H9 (cell line): ENCODE measurements around the gene FADS1. TPM values are rescaled to one million over a fixed set of nuclear protein-coding genes. Genes with fewer than 3 reads are reported as not detected.
A peak's percentile ranks its signal among the peaks of the same experiment; 100 is the strongest.

Experiments used
- DNase-seq: peaks from one replicate; pipeline ENCODE4 v3.0.0-alpha.2; 2017
- H2AFZ ChIP-seq: one replicate; pipeline ENCODE4 v1.6.1; 2013; ENCODE audit warnings: mild to moderate bottlenecking, low read length, control low read depth, moderate library complexity
- H2AK5ac ChIP-seq: 2 replicates; pipeline ENCODE4 v1.6.1; 2013; ENCODE audit warnings: low read length, control low read depth, mixed read lengths; ENCODE audit not compliant: insufficient read length
- H2BK120ac ChIP-seq: one replicate; pipeline ENCODE4 v1.6.1; 2013; ENCODE audit warnings: low read depth, mild to moderate bottlenecking, low read length, control low read depth, inconsistent platforms; ENCODE audit not compliant: poor library complexity, severe bottlenecking
- H2BK12ac ChIP-seq: 2 replicates; pipeline ENCODE4 v1.6.1; 2013; ENCODE audit warnings: low read length, control low read depth, mixed read lengths, low read depth; ENCODE audit not compliant: insufficient read length
- H2BK15ac ChIP-seq: 2 replicates; pipeline ENCODE4 v1.6.1; 2013; ENCODE audit warnings: low read depth, low read length, control low read depth
- H2BK20ac ChIP-seq: one replicate; pipeline ENCODE4 v1.6.1; 2013; ENCODE audit warnings: low read depth, mild to moderate bottlenecking, low read length, control low read depth, inconsistent platforms; ENCODE audit not compliant: poor library complexity, severe bottlenecking
- H2BK5ac ChIP-seq: 2 replicates; pipeline ENCODE4 v1.6.1; 2013; ENCODE audit warnings: low read length, control low read depth, mixed read lengths; ENCODE audit not compliant: insufficient read length
- H3K14ac ChIP-seq: 2 replicates; pipeline ENCODE4 v1.6.1; 2013; ENCODE audit warnings: low read length, control low read depth; ENCODE audit not compliant: insufficient read depth
- H3K18ac ChIP-seq: 2 replicates; pipeline ENCODE4 v1.6.1; 2013; ENCODE audit warnings: low read depth, mild to moderate bottlenecking, mixed read lengths, low read length, control low read depth; ENCODE audit not compliant: insufficient read length
- H3K23ac ChIP-seq: 2 replicates; pipeline ENCODE4 v1.6.1; 2013; ENCODE audit warnings: low read length, control low read depth, mixed read lengths, low read depth; ENCODE audit not compliant: insufficient read length
- H3K23me2 ChIP-seq: 2 replicates; pipeline ENCODE4 v1.6.1; 2013; ENCODE audit warnings: low read depth, mild to moderate bottlenecking, mixed read lengths, low read length, control low read depth; ENCODE audit not compliant: insufficient read length, poor library complexity, severe bottlenecking
- H3K27ac ChIP-seq: 2 replicates; pipeline ENCODE4 v1.5.1; 2013; ENCODE audit warnings: low read length, control low read depth, mixed read lengths, low read depth; ENCODE audit not compliant: insufficient read length
- H3K27me3 ChIP-seq: 2 replicates; pipeline ENCODE4 v1.6.1; 2013; ENCODE audit warnings: low read length, control low read depth, inconsistent platforms; ENCODE audit not compliant: insufficient read depth
- H3K4ac ChIP-seq: 2 replicates; pipeline ENCODE4 v1.6.1; 2013; ENCODE audit warnings: low read depth, mild to moderate bottlenecking, control low read depth, inconsistent platforms, low read length, moderate library complexity
- H3K4me1 ChIP-seq: 2 replicates; pipeline ENCODE4 v1.6.1; 2013; ENCODE audit warnings: low read length, control low read depth, inconsistent platforms; ENCODE audit not compliant: insufficient read depth
- H3K4me2 ChIP-seq: 2 replicates; pipeline ENCODE4 v1.6.1; 2013; ENCODE audit warnings: low read length, control low read depth, mixed read lengths; ENCODE audit not compliant: insufficient read length, insufficient read depth
- H3K56ac ChIP-seq: 2 replicates; pipeline ENCODE4 v1.6.1; 2013; ENCODE audit warnings: low read depth, mild to moderate bottlenecking, mixed read lengths, low read length, control low read depth; ENCODE audit not compliant: insufficient read length
- H3K79me1 ChIP-seq: 2 replicates; pipeline ENCODE4 v1.6.1; 2013; ENCODE audit warnings: low read depth, mild to moderate bottlenecking, moderate library complexity, low read length, control low read depth, inconsistent platforms; ENCODE audit not compliant: insufficient read depth, poor library complexity, severe bottlenecking
- H3K79me2 ChIP-seq: 2 replicates; pipeline ENCODE4 v1.6.1; 2013; ENCODE audit warnings: low read length, control low read depth, inconsistent platforms; ENCODE audit not compliant: insufficient read depth
- H3K9ac ChIP-seq: 2 replicates; pipeline ENCODE4 v1.6.1; 2013; ENCODE audit warnings: low read length, control low read depth, mixed read lengths; ENCODE audit not compliant: insufficient read length; ENCODE audit errors: extremely low read depth
- H3K9me3 ChIP-seq: one replicate; pipeline ENCODE4 v1.6.1; 2013; ENCODE audit warnings: low read depth, low read length, inconsistent platforms; ENCODE audit not compliant: control insufficient read depth
- H3T11ph ChIP-seq: one replicate; pipeline ENCODE4 v1.6.1; 2013; ENCODE audit warnings: mild to moderate bottlenecking, low read length, control low read depth, inconsistent platforms
- H4K20me1 ChIP-seq: one replicate; pipeline ENCODE4 v1.6.1; 2013; ENCODE audit not compliant: control insufficient read depth, insufficient read length, insufficient read depth
- H4K5ac ChIP-seq: 2 replicates; pipeline ENCODE4 v1.6.1; 2013; ENCODE audit warnings: low read depth, mild to moderate bottlenecking, mixed read lengths, low read length, control low read depth; ENCODE audit not compliant: insufficient read length
- H4K8ac ChIP-seq: replicated peaks from 2 replicates; pipeline ENCODE4 v1.6.1; 2013; ENCODE audit warnings: low read length, control low read depth, mixed read lengths, low read depth; ENCODE audit not compliant: insufficient read length
- H4K91ac ChIP-seq: 2 replicates; pipeline ENCODE4 v1.6.1; 2013; ENCODE audit warnings: low read depth, mild to moderate bottlenecking, moderate library complexity, mixed read lengths, low read length, control low read depth; ENCODE audit not compliant: insufficient read length
- H3K27ac Mint-ChIP-seq, 3 experiments: 2 replicates in 2 of 3; 3 replicates in 1 of 3; pipeline ENCODE4 v1.8.0; 2020 to 2021; ENCODE audit warnings: mixed read lengths in 3 of 3, mild to moderate bottlenecking in 1 of 3, moderate library complexity in 1 of 3
- H3K27me3 Mint-ChIP-seq: 2 replicates; pipeline ENCODE4 v1.8.0; 2021; ENCODE audit warnings: low read depth, mild to moderate bottlenecking, moderate library complexity, mixed read lengths
- H3K36me3 Mint-ChIP-seq, 3 experiments: 2 replicates in 2 of 3; 3 replicates in 1 of 3; pipeline ENCODE4 v1.8.0; 2020 to 2021; ENCODE audit warnings: low read depth in 3 of 3, mixed read lengths in 3 of 3; ENCODE audit not compliant: insufficient read depth in 1 of 3
- H3K4me1 Mint-ChIP-seq, 2 experiments: 2 replicates each; pipeline ENCODE4 v1.8.0; 2020; ENCODE audit warnings: mixed read lengths in 2 of 2
- H3K4me3 Mint-ChIP-seq, 2 experiments: 2 replicates in 1 of 2; 3 replicates in 1 of 2; pipeline ENCODE4 v1.8.0; 2020 to 2021; ENCODE audit warnings: mild to moderate bottlenecking in 2 of 2, mixed read lengths in 2 of 2, moderate library complexity in 1 of 2
- H3K9me3 Mint-ChIP-seq, 2 experiments: 2 replicates in 1 of 2; 3 replicates in 1 of 2; pipeline ENCODE4 v1.8.0; 2020; ENCODE audit warnings: mild to moderate bottlenecking in 2 of 2, mixed read lengths in 2 of 2, moderate library complexity in 1 of 2
- WGBS: extraction: QIAGEN DNeasy Blood & Tissue Kit; methylation state at CpG from one replicate; pipeline ENCODE4 v1.1.7; 2013; ENCODE audit warnings: missing lambda C conversion rate, low lambda C conversion rate, mixed read lengths; ENCODE audit not compliant: insufficient read length; ENCODE audit errors: extremely low coverage; 5-methylcytosine and 5-hydroxymethylcytosine counted together
- total RNA-seq: library from RNA; stranded (reverse); gene quantifications from 2 replicates; pipeline ENCODE4 v1.2.1, GENCODE V29; 2021
- TF ChIP-seq, protein P1 (sequence below): fragments of 200-600 bp; sonication (generic); conservative IDR thresholded peaks from 3 replicates; pipeline ENCODE4 v1.8.0; 2021; ENCODE audit warnings: antibody characterized with exemption, mild to moderate bottlenecking

FADS1 gene
- total RNA-seq, 1 experiment from 2014 or later, result 125 TPM

DNA sequence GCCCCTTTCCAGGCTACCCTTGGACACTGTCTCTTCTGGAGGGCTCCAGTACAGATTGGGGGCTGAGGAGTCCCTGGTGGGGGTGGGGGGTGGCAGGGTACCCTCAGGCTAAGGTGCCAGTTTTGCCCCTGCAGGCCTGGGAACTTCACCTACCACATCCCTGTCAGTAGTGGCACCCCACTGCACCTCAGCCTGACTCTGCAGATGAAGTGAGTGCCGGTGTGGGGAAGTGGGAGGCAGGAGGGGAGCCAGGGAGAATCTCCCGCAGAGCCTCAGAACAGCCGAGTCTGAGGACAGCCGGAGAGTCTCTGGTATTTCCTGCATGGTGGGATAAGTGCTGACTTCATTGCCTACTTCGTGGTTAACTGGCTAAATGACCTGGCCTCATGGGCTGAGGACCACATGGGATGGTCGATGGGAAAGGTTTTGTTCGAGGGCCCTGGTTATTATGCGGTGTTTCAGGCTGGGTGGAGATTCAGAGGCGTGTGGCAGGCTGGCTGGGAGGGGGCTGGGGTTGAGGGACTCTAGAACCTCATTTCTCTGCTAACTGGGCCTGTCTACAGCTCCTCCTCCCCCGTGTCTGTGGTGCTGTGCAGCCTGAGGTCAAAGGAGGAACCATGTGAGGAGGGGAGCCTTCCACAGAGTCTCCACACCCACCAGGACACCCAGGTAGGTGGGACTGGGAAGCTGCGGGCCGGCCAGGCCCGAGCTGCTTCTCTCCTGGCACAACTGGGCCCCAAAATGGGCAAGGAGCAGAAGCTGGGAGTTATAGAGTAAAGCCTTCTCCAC, 32.9 kb downstream of the FADS1 start:
- no peak overlapping the region for H4K91ac ChIP-seq
- no peak overlapping the region for H3K4me3 Mint-ChIP-seq

More for the DNA sequence above, 32.9 kb downstream of the FADS1 start:
- no peak overlapping the region for H3K56ac ChIP-seq
- Mint-ChIP-seq H3K27me3 (no peaks in the 10 kb centered on the region), H3K4me1 (peaks cover 0 to 4% of the 10 kb centered on the region in 2 experiments; a peak in 2 of 4 replicates), H3K36me3 (peaks cover 17 to 56% (median 55%) of the 10 kb centered on the region in 3 experiments), H3K27ac (peak overlapping the region in 2 of 3 experiments; percentile 12 to 82; a peak in 2 of 7 replicates), H3K9me3 (no peaks in the 10 kb centered on the region)
- no peak overlapping the region for H4K8ac ChIP-seq
- no peaks in the 10 kb centered on the region for H3K27me3 ChIP-seq
- H3K4me2 ChIP-seq, result no peak overlapping the region
- peak; percentile 29 for DNase-seq
- WGBS, result no CpG with 5 or more reads among the region's 13 CpGs
- no peaks in the 10 kb centered on the region for H3K79me2 ChIP-seq
- H3K4ac ChIP-seq, result no peak overlapping the region
- no peak overlapping the region for H2BK5ac ChIP-seq
- H3K79me1 ChIP-seq, result no peaks in the 10 kb centered on the region
- no peak overlapping the region for H3K27ac ChIP-seq
- no peak overlapping the region for H2AFZ ChIP-seq
- no peaks in the 10 kb centered on the region for H3K4me1 ChIP-seq
- H3K14ac ChIP-seq, result no peak overlapping the region
- H3K23ac ChIP-seq, result no peak overlapping the region
- H3K9me3 ChIP-seq, result no peaks in the 10 kb centered on the region
- H2BK12ac ChIP-seq, result no peak overlapping the region
- TF ChIP-seq, protein P1, sequence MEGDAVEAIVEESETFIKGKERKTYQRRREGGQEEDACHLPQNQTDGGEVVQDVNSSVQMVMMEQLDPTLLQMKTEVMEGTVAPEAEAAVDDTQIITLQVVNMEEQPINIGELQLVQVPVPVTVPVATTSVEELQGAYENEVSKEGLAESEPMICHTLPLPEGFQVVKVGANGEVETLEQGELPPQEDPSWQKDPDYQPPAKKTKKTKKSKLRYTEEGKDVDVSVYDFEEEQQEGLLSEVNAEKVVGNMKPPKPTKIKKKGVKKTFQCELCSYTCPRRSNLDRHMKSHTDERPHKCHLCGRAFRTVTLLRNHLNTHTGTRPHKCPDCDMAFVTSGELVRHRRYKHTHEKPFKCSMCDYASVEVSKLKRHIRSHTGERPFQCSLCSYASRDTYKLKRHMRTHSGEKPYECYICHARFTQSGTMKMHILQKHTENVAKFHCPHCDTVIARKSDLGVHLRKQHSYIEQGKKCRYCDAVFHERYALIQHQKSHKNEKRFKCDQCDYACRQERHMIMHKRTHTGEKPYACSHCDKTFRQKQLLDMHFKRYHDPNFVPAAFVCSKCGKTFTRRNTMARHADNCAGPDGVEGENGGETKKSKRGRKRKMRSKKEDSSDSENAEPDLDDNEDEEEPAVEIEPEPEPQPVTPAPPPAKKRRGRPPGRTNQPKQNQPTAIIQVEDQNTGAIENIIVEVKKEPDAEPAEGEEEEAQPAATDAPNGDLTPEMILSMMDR, result no peak
- no peak overlapping the region for H2AK5ac ChIP-seq
- H2BK20ac ChIP-seq, result no peak overlapping the region
- H3K23me2 ChIP-seq, result no peaks in the 10 kb centered on the region
- no peaks in the 10 kb centered on the region for H4K20me1 ChIP-seq
- no peak overlapping the region for H2BK120ac ChIP-seq
- H3K18ac ChIP-seq, result no peak overlapping the region
- H3K9ac ChIP-seq, result no peak overlapping the region
- no peak overlapping the region for H3T11ph ChIP-seq
- H4K5ac ChIP-seq, result no peak overlapping the region
- H2BK15ac ChIP-seq, result no peak overlapping the region
